Skin epidermis (tissue), 12 donors: ENCODE results near the gene MARVELD2.
A peak's percentile ranks its signal among the peaks of the same experiment; 100 is the strongest.

ENCODE experiments used
- H3K27ac ChIP-seq, 21 experiments: fragments of 200-600 bp; sonication (generic) in 11 of 21; one replicate each; pipeline ENCODE4 v1.5.0; 2020; ENCODE audit warnings: mild to moderate bottlenecking in 3 of 21, inconsistent platforms in 2 of 21, moderate library complexity in 2 of 21
- H3K4me3 ChIP-seq, 7 experiments: fragments of 200-600 bp; sonication (generic) in 2 of 7; one replicate each; pipeline ENCODE4 v1.5.0; 2020; ENCODE audit warnings: inconsistent platforms in 2 of 7, mild to moderate bottlenecking in 2 of 7, moderate library complexity in 1 of 7

Gene MARVELD2, protein sequence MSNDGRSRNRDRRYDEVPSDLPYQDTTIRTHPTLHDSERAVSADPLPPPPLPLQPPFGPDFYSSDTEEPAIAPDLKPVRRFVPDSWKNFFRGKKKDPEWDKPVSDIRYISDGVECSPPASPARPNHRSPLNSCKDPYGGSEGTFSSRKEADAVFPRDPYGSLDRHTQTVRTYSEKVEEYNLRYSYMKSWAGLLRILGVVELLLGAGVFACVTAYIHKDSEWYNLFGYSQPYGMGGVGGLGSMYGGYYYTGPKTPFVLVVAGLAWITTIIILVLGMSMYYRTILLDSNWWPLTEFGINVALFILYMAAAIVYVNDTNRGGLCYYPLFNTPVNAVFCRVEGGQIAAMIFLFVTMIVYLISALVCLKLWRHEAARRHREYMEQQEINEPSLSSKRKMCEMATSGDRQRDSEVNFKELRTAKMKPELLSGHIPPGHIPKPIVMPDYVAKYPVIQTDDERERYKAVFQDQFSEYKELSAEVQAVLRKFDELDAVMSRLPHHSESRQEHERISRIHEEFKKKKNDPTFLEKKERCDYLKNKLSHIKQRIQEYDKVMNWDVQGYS

DNA sequence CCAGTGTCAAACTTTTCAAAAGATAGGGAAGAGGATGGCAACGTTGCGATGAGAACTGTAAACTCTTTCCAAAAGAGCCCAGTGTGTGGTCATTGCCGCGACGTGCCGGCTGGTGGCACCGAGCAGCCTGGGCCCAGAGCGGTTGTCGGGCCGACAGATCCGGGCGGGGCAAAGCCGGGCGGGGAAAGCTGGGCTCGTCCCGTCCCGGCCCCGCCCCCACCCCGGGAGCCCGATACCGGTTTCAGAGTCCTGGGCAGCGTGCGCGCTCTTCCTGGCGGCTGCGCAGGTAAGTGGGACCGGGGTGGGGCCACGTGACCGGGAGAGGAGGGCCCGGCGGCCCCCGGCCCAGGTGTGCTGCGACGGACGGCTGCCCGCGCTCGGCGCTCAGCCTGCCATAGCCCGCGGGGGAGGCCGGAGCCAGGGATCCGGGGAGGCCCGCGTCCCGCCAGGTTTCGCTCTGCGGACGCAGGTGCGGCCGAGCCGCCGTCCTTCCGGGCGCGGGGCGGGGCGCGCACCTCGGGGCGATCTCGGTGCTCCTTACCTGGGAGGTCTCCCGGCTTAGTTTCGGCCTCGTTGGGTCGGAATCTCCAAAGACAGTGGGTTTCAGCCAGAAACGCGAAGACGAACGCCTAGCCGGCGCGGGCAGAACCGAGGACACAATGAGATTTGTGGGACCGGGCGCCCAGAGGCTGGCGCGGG lies at the start of gene MARVELD2:
Gene MARVELD2 (plus strand): TSS at position 232 of the 699 bp plus-strand sequence. CDS start 4,270 bp downstream, outside the sequence.
- H3K27ac ChIP-seq, result peak within 1 kb of the TSS; percentile 40 to 92 (median 78)
- peak within 1 kb of the TSS; percentile 48 to 80 (median 65) for H3K4me3 ChIP-seq

DNA sequence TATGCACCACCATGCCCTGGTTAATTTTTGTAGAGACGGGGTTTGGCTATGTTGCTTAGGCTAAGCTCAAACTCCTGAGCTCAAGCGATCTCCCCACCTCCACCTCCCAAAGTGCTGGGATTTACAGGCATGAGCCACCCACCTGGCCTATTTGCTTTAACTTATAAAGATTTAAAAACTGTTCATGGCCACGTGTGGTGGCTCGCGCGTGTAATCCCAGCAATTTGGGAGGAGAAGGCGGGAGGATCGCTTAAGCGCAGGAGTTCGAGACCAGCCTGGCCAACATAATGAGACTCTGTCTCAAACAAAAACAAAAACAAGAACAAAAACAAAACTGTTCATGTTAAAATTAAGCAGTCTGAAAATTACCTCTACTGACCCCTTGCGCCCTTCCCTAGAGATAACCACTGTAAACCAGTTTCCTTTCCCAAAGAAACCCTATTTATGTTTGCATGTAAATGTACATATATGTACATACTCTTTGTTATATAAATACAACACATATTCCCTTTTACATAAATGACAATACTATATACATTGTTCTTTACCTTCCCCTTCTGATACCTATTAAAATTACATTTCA lies 47.1 kb upstream of the MARVELD2 start:
- peak overlapping the region in 2 of 21 experiments; percentile 20 to 100 for H3K27ac ChIP-seq
- H3K4me3 ChIP-seq, result peak overlapping the region in 4 of 7 experiments; percentile 81 to 94 (median 89)

DNA sequence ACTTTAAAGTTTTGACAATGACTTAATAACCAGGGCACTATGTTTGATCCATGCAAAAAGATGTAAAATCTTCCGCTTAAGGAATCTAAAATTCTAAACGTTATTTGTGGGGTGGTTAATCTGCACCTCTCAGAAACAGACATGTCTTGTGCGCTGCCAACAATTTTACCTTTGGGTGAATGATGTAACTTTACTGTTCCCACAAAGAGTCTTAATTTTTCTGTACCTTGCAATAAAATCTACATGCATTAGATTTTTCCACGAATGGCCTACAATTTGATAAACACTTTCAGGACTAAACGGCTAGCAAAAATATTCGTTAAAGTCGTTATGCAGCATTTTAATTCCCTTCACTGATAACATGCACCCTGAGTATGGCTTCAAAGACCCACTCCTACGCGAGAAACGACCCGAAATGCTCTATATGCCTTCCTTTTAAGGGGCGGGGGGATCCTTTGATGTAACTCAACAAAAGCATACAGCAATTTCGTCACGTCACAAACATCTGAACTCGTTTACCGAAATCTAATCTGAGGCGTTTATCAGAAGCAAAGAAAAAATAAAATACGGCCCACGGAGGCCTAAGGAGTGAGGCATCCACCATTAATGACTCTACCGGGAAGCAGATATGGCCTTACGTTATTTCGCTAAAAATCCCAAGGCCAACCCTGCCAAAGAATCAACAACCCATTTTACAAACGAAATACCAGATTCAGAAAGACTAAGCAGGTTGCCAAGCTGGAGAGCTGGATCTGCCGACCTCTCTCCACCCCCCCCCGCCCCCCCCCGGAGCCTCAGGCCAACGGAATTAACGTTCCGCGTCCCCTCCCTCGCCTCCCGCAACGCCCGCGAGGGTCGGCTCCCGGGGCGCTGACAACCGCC lies 46.2 kb upstream of the MARVELD2 start:
- peak overlapping the region; percentile 55 to 94 (median 91) for H3K4me3 ChIP-seq
- peak overlapping the region; percentile 78 to 100 (median 99) for H3K27ac ChIP-seq

DNA sequence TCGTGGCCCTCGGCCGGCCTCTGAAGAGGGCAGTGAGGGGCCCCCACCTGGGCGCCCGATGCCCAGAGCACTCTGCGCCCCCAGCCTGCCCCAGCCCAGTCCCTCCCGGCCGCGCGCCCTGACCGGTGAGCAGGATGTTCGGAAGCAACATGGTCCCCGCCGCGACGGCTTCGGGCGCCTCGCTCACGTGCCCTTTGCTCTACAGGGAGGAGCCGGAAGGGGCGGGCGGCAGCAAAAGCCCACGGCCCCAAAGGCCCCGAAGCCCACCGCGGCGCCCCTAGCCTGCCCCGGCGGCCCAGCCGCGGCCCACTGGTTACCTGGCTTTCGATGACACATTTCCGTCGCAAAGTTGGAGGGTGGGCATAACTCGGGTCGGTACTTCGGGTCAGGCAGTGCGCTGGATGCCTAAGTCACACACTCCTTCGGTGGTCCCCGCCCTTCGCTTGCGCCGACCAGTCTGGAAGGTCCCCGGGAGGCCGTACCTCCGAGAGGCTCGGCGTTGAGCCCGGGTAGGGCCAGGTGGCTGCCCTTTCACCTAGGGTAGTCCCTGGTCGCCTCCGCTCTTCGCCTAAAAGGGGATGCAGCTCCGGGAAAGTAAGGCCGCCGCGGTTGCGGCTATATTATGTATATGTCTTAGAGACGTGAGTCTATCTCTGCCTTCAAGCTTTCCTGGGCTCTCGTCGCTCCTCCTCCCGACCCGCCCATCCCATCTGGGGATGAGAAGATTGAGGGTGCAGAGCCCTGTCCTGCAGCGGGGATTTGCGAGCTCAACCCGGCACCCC lies 45.4 kb upstream of the MARVELD2 start, which contains the start of the genes AK6, RAD17 and TAF9:
Gene AK6 (minus strand): TSS at position 181 of the 782 bp plus-strand sequence. CDS start 30 bp downstream, at position 151.
Gene RAD17 (plus strand): TSS at position 479 of the 782 bp plus-strand sequence. CDS start 2,391 bp downstream, outside the sequence.
Gene TAF9 (minus strand): TSS at position 181 of the 782 bp plus-strand sequence. CDS start 3,783 bp downstream, outside the sequence.
- peak within 1 kb of the TSS; percentile 55 to 94 (median 91) for H3K4me3 ChIP-seq

DNA sequence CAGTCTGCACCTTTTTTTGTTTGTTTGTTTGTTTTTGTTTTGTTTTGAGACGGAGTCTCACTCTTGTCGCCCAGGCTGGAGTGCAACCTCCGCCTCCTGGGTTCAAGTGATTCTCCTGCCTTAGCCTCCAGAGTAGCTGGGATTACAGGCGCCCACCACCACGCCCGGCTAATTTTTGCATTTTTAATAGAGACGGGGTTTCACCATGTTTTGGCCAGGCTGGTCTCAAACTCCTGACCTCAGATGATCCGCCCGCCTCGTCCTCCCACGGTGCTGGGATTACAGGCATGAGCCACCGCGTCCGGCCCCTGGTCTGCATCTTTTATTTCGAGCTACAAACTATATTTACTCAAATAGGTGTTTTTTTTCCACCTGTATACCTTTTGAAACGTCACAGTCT lies 44.6 kb upstream of the MARVELD2 start:
- H3K4me3 ChIP-seq, result peak overlapping the region; percentile 55 to 94 (median 91)
- H3K27ac ChIP-seq, result peak overlapping the region in 16 of 21 experiments; percentile 57 to 100 (median 99)

More for the DNA sequence above, 45.4 kb upstream of the MARVELD2 start, which contains the start of the genes AK6, RAD17 and TAF9:
- peak within 1 kb of the TSS; percentile 78 to 100 (median 99) for H3K27ac ChIP-seq

DNA sequence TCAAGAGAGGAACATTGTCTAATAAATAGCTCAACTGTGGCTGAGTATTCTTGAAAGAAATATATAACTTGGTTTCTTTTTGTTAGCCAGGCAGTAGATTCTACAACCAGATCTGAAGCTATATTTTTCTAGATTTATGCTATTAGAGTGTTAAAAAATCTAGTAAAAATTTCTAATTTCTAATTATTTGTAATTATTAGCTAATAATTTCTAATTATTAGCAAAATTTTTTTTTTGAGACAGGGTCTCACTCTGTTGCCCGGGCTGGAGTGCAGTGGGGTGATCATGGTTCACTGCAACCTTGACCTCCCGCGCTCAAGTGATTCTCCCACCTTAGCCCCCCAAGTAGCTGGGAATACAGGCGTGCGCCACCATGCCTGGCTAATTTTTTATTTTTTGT lies 42.5 kb upstream of the MARVELD2 start:
- H3K4me3 ChIP-seq, result no peak overlapping the region
- H3K27ac ChIP-seq, result no peak overlapping the region

DNA sequence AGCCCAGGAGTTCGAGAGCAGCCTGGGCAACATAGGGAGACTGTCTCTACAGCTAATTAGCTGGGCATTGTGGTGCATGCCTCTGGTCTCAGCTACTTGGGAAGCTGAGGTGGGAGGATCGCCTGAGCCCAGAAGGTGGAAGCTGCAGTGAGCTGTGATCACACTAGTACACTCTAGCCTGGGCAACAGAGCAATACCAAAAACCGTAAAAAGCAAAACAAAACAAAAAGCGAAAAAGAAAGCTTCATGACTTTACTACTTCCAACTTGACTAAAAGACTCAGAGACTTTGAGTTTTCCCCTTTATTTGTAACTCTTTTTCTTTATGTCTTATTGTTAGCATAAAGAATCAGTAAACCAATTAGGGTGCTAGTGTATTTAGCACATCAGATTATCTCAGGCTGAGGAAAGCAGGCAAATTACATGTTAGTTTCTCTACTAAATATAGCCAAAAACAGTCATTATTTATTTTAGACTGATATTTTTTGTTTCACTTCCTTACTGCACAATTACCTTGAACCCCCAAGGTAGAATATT lies 39.9 kb upstream of the MARVELD2 start:
- Histone ChIP-seq H3K4me3 (no peak overlapping the region), H3K27ac (no peak overlapping the region)

DNA sequence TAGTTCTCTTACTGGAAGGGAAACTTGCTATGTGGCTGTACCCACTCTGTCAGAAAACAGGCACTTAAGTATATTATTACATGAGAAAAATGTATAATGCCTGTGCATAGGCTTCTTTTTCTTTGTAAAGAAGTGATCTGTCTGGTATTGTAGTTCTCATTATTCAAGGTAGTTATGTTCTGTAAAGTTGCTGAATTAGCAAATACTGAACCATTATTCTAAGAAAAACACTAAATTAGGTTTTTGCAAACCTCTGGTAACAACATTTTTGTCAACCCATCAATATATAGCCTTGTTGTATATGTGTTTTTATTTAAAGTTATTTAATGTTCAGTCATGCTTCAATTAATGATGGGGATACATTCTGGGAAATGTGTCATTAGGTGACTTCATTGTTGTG lies 36.5 kb upstream of the MARVELD2 start:
- H3K27ac ChIP-seq, result no peak overlapping the region
- no peak overlapping the region for H3K4me3 ChIP-seq

DNA sequence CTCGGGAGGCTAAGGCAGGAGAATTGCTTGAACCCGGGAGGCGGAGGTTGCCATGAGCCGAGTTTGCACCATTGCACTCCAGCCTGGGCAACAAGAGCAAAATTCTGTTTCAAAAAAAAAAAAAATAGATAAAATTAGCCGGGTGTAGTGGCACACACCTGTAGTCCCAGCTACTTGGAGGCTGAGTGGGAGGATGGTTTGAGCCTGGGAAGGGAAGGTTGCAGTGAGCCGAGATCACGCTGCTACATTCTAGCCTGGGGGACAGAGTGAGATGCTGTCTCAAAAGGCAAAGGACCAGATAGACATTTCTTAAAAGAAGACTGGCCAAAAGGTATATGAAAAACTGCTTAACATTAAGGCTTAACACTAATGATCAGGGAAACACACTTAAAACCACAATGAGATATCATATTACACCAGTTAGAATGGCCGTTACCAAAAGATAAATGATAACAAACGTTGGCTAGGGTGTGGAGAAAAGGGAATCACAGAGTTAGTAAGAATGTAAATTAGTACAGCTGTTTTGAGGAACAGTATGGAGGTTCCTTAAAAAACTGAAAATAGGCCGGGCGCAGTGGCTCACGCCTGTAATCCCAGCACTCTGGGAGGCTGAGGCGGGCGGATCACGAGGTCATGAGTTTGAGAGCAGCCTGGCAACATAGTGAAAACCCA lies 10.1 kb upstream of the MARVELD2 start:
- no peak overlapping the region for H3K27ac ChIP-seq
- H3K4me3 ChIP-seq, result no peak overlapping the region

DNA sequence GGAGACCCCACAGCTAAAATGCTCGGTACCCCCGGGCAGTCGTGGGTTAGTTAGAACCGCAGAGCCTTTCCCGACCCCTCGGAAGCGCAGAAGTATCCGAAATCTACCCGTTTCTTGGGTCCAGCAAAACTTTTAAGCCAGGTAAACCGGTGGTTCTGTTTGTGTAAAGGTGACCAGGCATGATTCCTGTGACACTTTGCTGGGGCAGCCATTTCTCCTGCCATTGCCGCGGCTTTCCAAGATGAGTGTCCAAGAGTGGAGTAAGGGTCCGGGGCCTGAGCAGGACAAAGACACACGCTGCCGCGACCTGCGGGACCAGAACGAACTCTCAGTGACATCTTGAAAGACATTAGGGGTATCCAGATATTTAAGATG lies 655 bp downstream of the MARVELD2 start:
- Histone ChIP-seq H3K4me3 (peak overlapping the region; percentile 48 to 80 (median 65)), H3K27ac (peak overlapping the region; percentile 40 to 92 (median 78))

DNA sequence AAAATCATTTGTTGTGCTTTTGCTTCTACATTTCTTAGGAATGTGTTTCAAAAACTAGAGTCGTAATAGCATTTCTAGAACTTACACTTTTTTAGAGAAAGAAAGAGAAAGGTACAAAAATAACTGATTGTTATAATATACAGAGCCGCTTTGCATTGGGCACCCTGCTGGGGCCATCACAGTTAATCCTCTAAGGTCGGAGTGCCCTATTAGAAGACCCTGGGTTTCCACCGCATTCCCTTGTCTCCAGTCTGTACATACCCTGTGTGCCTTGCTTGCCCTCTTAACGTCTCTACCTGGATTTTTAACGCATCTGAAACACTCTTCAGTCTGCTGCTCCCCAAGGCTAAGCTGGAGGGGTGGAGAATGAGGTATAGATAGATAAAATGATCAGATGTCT lies 1.3 kb downstream of the MARVELD2 start:
- Histone ChIP-seq H3K4me3 (peak overlapping the region in 3 of 7 experiments; percentile 52 to 80 (median 77)), H3K27ac (peak overlapping the region in 2 of 21 experiments; percentile 78 to 92)

DNA sequence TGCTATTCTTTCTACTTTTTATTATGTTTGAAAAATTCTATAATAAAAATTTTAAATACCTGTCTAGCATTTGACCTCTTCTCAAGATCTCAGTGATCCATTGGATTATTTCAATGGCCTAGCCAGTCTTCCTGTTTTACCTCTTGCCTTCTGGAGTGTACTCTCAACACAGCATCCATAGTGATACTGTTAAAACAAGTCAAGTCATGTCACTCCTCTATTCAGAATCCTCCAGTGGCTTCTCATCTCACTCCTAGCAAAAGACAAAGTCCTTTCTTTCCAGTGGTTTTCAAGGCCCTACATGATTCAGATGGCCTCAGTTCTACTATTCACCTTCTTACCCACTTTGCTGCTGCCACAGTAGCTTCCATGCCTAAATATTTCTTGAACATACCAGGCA lies 1.8 kb downstream of the MARVELD2 start:
- no peak overlapping the region for H3K4me3 ChIP-seq

DNA sequence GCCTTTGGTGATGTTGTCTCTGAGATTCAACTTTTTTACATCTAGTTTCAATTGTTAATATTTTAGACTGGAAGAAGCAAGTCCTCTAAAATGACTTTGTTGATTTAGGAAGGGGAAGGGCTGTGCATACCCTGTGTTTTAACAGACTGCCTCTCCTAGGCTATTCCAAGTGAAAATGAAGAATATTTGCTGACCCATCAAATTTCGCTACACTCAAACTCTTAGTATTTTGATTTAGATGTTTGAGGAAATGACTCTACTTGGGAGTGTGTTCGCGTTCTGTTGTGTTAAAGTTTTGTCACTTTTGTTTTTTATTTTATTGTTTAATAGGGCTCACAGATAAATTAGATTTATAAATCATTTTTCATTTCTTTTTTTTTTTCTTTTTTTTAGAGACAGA lies 3.6 kb downstream of the MARVELD2 start:
- Histone ChIP-seq H3K4me3 (no peak overlapping the region), H3K27ac (no peak overlapping the region)

More for the DNA sequence above, 1.8 kb downstream of the MARVELD2 start:
- H3K27ac ChIP-seq, result no peak overlapping the region

DNA sequence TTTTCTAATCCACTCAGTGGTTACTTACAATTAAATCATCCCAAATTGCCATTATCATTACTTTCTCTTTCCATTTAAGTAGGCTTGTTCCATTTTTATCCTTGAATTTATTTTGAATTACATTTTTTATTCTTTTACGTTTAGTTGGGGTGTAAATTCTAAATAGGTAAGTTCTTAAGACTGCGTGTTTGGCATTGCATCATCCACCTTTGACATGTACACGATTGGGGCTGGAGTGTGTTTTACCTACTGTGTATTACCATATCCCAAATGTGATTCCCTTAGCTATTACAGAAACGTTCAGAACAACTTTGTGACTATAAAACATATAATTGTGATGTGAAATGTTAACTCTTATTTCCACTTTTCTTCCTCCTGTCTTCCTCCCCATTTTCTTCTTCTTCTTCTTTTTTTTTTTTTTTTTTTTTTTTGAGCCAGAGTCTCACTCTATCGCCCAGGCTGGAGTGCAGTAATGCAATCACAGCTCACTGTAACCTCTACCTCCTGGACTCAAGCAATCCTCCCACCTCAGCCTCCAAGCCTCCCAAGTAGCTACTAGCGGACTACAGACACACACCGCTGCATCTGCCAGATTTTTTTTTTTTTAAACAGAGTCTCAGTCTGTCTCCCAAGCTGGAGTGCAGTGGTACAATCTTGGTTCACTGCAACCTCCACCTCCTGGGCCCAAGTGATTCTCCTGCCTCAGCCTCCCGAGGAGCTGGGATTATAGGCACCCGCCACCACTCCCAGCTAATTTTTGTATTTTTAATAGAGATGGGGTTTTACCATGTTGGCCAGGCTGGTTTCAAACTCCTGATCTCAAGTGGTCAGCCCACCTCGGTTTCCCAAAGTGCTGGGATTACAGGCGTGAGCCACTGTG lies 16.7 kb downstream of the MARVELD2 start:
- Histone ChIP-seq H3K4me3 (no peak overlapping the region), H3K27ac (no peak overlapping the region)

DNA sequence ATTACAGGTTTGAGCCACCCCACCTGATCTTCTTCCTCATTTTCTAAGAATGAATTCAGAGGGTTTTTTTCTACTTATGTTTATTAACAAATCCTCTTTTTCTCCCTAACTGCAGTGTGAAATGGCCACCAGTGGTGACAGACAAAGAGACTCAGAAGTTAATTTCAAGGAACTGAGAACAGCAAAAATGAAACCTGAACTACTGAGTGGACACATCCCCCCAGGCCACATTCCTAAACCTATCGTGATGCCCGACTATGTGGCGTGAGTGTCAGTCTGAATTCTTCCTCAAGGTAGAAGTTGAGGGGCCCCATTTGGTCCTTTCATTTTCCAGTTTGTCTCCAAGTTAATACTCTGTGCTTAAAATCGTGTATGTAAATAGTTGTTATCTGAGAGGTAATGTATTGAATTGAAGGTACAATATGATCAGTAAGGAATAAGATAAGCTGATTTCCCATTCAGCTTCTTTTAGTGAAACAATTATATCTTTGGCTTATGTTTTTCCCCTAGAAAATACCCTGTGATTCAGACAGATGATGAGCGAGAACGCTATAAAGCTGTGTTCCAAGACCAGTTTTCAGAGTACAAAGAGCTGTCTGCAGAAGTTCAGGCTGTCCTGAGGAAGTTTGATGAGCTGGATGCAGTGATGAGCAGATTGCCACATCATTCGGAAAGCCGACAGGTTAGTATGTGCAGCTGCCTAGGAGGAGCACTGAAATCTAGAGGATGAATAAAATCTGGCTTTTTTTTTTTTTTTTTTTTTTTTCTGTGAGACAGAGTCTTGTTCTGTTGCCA lies 17.7 kb downstream of the MARVELD2 start:
- H3K27ac ChIP-seq, result no peak overlapping the region
- no peak overlapping the region for H3K4me3 ChIP-seq
